ENCODE data around the gene NUP88.
A peak's percentile ranks its signal among the peaks of the same experiment; 100 is the strongest.

NUP88 gene

DNA sequence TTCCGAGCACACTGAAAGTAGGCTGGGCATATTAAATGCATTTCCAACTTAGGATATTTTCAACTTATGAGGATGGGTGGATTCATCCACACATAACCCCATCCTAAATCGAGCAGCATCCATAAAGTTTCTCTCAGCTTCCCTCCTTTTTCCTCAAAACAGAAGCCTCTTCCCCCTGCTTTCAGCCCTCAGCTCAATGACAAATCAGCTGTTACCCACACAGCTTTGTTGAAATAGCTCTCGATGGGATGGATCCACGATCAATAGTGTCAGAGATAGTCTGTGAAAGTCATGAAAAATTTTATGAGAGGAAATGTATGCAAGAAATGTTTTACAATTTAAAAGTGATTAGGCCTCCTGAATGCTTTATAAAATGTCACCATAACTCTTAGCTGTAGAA is 46.8 kb upstream of the NUP88 start:
- peaks cover 14% of the 10 kb centered on the region for H4K20me1 ChIP-seq (ENCODE audit: control insufficient read depth, insufficient read depth, low read depth, low read length)
- peak overlapping the region; percentile 69 for H3K4me2 ChIP-seq (ENCODE audit: low read length)
- H3F3A ChIP-seq (ENCODE audit: control insufficient read depth, insufficient read depth), result peaks cover 2% of the 10 kb centered on the region
- H3K27ac ChIP-seq (ENCODE audit: low read depth, low read length), result no peak overlapping the region
- peaks cover 71% of the 10 kb centered on the region for H3K79me2 ChIP-seq (ENCODE audit: control insufficient read depth, low read length)
- H3K9me3 ChIP-seq (ENCODE audit: control insufficient read depth, insufficient read depth, low read length), result no peaks in the 10 kb centered on the region
- H3K9me2 ChIP-seq (replicated peaks; ENCODE audit: control insufficient read depth, low read length), result no peaks in the 10 kb centered on the region
- H3K27me3 ChIP-seq (ENCODE audit: control insufficient read depth, low read length), result no peaks in the 10 kb centered on the region
- peaks cover 29% of the 10 kb centered on the region for H3K4me1 ChIP-seq (ENCODE audit: control insufficient read depth, low read length)
- TF ChIP-seq EZH2phosphoT487 (IDR thresholded peaks at IDR 0.05; ENCODE audit: borderline replicate concordance, low read length), result no peak
- TF ChIP-seq, protein P1, sequence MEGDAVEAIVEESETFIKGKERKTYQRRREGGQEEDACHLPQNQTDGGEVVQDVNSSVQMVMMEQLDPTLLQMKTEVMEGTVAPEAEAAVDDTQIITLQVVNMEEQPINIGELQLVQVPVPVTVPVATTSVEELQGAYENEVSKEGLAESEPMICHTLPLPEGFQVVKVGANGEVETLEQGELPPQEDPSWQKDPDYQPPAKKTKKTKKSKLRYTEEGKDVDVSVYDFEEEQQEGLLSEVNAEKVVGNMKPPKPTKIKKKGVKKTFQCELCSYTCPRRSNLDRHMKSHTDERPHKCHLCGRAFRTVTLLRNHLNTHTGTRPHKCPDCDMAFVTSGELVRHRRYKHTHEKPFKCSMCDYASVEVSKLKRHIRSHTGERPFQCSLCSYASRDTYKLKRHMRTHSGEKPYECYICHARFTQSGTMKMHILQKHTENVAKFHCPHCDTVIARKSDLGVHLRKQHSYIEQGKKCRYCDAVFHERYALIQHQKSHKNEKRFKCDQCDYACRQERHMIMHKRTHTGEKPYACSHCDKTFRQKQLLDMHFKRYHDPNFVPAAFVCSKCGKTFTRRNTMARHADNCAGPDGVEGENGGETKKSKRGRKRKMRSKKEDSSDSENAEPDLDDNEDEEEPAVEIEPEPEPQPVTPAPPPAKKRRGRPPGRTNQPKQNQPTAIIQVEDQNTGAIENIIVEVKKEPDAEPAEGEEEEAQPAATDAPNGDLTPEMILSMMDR (IDR thresholded peaks at IDR 0.05; ENCODE audit: low read depth, low read length, poor library complexity, severe bottlenecking), result no peak
- peaks cover 55% of the 10 kb centered on the region for H3K36me3 ChIP-seq (ENCODE audit: control insufficient read depth, low read length)
- H3K4me3 ChIP-seq (ENCODE audit: low read length), result peak overlapping the region; percentile 89

DNA sequence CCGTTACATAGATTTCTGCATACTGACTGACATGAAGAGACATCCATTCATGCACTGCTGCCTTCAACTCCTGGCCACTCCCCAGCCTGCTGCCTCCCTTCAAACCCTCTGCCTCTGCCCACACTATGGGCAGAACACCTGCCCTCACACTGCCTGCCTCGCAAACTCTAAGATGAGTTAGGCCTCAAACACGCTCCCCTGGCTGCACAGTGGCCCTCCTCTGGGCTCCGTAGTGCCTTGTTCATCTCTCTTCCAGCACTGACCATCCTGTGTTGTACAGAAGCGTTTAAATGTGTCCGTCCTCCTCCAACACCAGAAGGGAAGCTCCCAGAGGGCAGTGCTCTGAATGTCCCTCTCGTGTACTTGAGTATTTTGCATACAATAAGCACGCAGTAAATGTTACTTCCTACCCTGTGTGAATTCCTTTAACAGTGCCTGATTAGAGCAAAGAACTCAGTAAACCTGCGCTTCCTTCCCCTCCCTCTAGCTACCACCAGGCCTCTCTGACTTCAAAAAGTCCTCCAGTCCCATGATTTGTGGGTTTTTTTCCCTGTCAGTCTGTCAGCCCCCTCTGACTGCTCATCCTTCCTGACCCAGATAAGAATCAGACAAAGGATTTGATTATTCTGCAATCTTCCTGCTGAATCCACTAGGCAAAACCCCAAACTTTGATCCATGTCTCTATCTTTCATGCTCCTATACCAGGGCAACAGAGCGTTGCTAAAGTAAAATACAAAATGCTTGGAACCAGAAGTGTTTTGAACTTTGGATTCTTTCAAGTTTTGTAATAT is 45.5 kb upstream of the NUP88 start:
- Histone ChIP-seq H3F3A (ENCODE audit: control insufficient read depth, insufficient read depth) (no peaks in the 10 kb centered on the region), H4K20me1 (ENCODE audit: control insufficient read depth, insufficient read depth, low read depth, low read length) (peaks cover 14% of the 10 kb centered on the region), H3K4me2 (ENCODE audit: low read length) (peak overlapping the region; percentile 11; the same call in 1 of the 2 replicates), H3K79me2 (ENCODE audit: control insufficient read depth, low read length) (peaks cover 76% of the 10 kb centered on the region), H3K36me3 (ENCODE audit: control insufficient read depth, low read length) (peaks cover 68% of the 10 kb centered on the region), H3K9me3 (ENCODE audit: control insufficient read depth, insufficient read depth, low read length) (no peaks in the 10 kb centered on the region), H3K4me1 (ENCODE audit: control insufficient read depth, low read length) (peaks cover 29% of the 10 kb centered on the region), H3K27me3 (ENCODE audit: control insufficient read depth, low read length) (no peaks in the 10 kb centered on the region), H3K9me2 (replicated peaks; ENCODE audit: control insufficient read depth, low read length) (no peaks in the 10 kb centered on the region), H3K27ac (ENCODE audit: low read depth, low read length) (no peak overlapping the region), H3K4me3 (ENCODE audit: low read length) (no peak overlapping the region)
- TF ChIP-seq, protein P1 (IDR thresholded peaks at IDR 0.05; ENCODE audit: low read depth, low read length, poor library complexity, severe bottlenecking), result no peak
- TF ChIP-seq EZH2phosphoT487 (IDR thresholded peaks at IDR 0.05; ENCODE audit: borderline replicate concordance, low read length), result no peak

- Histone ChIP-seq H4K20me1 (ENCODE audit: control insufficient read depth, insufficient read depth, low read depth, low read length) (0 out of 2 replicates have a peak, but pooled peaks cover 2% of the 10 kb centered on the region), H3K27ac (ENCODE audit: low read depth, low read length) (no peak overlapping the region), H3K4me3 (ENCODE audit: low read length) (no peak overlapping the region), H3K4me2 (ENCODE audit: low read length) (no peak overlapping the region), H3K27me3 (ENCODE audit: control insufficient read depth, low read length) (no peaks in the 10 kb centered on the region), H3K9me3 (ENCODE audit: control insufficient read depth, insufficient read depth, low read length) (no peaks in the 10 kb centered on the region), H3K4me1 (ENCODE audit: control insufficient read depth, low read length) (no peaks in the 10 kb centered on the region), H3K9me2 (replicated peaks; ENCODE audit: control insufficient read depth, low read length) (no peaks in the 10 kb centered on the region), H3K36me3 (ENCODE audit: control insufficient read depth, low read length) (peaks cover 89% of the 10 kb centered on the region), H3F3A (ENCODE audit: control insufficient read depth, insufficient read depth) (peaks cover 9% of the 10 kb centered on the region), H3K79me2 (ENCODE audit: control insufficient read depth, low read length) (peaks cover 28% of the 10 kb centered on the region)
- TF ChIP-seq, protein P1 (IDR thresholded peaks at IDR 0.05; ENCODE audit: low read depth, low read length, poor library complexity, severe bottlenecking), result no peak
- TF ChIP-seq EZH2phosphoT487 (IDR thresholded peaks at IDR 0.05; ENCODE audit: borderline replicate concordance, low read length), result no peak
Observed at GRCh38 chr17:5446786-5447185, 27.3 kb upstream of the NUP88 start.
